Heart right ventricle (tissue), 16 donors: ENCODE results near the gene DPF3. TPM values are rescaled to one million over a fixed set of nuclear protein-coding genes. Genes with fewer than 3 reads are reported as not detected.

ENCODE experiments used
- ATAC-seq, 8 donors: fragments of 200-7000 bp; cut with Tn5 transposase; one replicate each; pipeline ENCODE4 v1.9.1; 2020; ENCODE audit warnings: mild to moderate bottlenecking in 8 of 8, moderate library complexity in 8 of 8, moderate number of reproducible peaks in 1 of 8
- DNase-seq, 2 donors: peaks; one replicate each; pipeline ENCODE4 v3.0.0-alpha.2; 2020
- H3K27ac ChIP-seq, 10 donors: fragments of 200-600 bp; sonication (generic) in 2 of 10; one replicate each; pipeline versions ENCODE4 v1.5.0 to v1.8.0; 2020 to 2022; ENCODE audit warnings: mild to moderate bottlenecking in 3 of 10
- H3K27me3 ChIP-seq, 7 donors: fragments of 200-600 bp; one replicate each; pipeline ENCODE4 v1.8.0; 2021 to 2022; ENCODE audit warnings: mild to moderate bottlenecking in 2 of 7
- H3K36me3 ChIP-seq, 9 donors: fragments of 200-600 bp; sonication (generic) in 1 of 9; one replicate each; pipeline versions ENCODE4 v1.5.0 to v1.8.0; 2020 to 2022; ENCODE audit warnings: mild to moderate bottlenecking in 2 of 9
- H3K4me1 ChIP-seq, 9 donors: fragments of 200-600 bp; sonication (generic) in 1 of 9; one replicate each; pipeline versions ENCODE4 v1.5.0 to v1.8.0; 2020 to 2022; ENCODE audit warnings: mild to moderate bottlenecking in 4 of 9
- H3K4me3 ChIP-seq, 10 donors: fragments of 200-600 bp; sonication (generic) in 2 of 10; one replicate each; pipeline versions ENCODE4 v1.5.0 to v1.8.0; 2020 to 2022; ENCODE audit warnings: mild to moderate bottlenecking in 7 of 10, moderate library complexity in 2 of 10
- H3K9me3 ChIP-seq, 11 donors: fragments of 200-600 bp in 10 of 11; sonication (generic) in 2 of 11; one replicate each; pipeline versions ENCODE4 v1.5.0 to v1.8.0; 2013 to 2022; ENCODE audit warnings: mild to moderate bottlenecking in 2 of 11, control low read depth in 1 of 11, moderate library complexity in 1 of 11
- WGBS, 2 donors: extraction: QIAGEN DNeasy Blood & Tissue Kit; methylation state at CpG; one replicate each; pipeline ENCODE4 v1.1.7; 2013; ENCODE audit warnings: inconsistent platforms in 1 of 2; 5-methylcytosine and 5-hydroxymethylcytosine counted together
- intact Hi-C, 10 donors: fragments of 100-400 bp; cut with DNase I; formaldehyde crosslinking; loops; one replicate each; pipeline versions ENCODE4 v1.11.1 to v1.14.2; 2022
- polyA plus RNA-seq, 2 donors: library from polyadenylated mRNA; stranded (reverse); fragments of 200-250 nt; gene quantifications; one replicate each; pipeline ENCODE4 v1.2.3, GENCODE V29; 2013
- total RNA-seq, 10 donors: library from RNA; stranded (reverse); fragmentation: NEBNext Ultra II Directional in 3 of 10; extraction: Animal tissue kit (Norgen Biotek cat#: 25700) in 3 of 10; gene quantifications; one replicate each; pipeline versions ENCODE4 v1.2.1 to v1.2.4, GENCODE V29; 2021 to 2023
- TF ChIP-seq, protein P1 (sequence below), 9 donors: fragments of 200-600 bp; sonication (generic) in 2 of 9; IDR thresholded peaks; one replicate each; pipeline versions ENCODE4 v1.5.0 to v1.8.0; 2021 to 2022; ENCODE audit warnings: antibody characterized with exemption in 9 of 9, mild to moderate bottlenecking in 5 of 9, moderate library complexity in 1 of 9
- donor health status: Arrhythmogenic right ventricular cardiomyopathy.
- donor health status: ischemic (EF 13 %, LVEDD 7.1; RV severe dilation, severe dysfunction).
- donor health status: healthy with polysubstance abuse.
- donor health status: DM: no; HTN: yes; CAD: no.
- donor health status: DM: no; HTN: no; CAD: no.
- donor health status: ischemic (EF 25% LVEDD 6.9; RV normal size, moderate dysfunction).
- donor health status: ischemic (EF 25% LVEDD 5.7; RV mildly dilated, moderate dysfunction).
- donor health status: healthy.
- donor health status: DM: yes; HTN: yes; CAD: no.
- donor health status: Ischemic cardiomyopathy.
- donor health status: ischemic (EF 35%, LVEDD 5.7; RV mildly dilated, moderate dysfunction).
- donor health status: nonischemic (EF 11% LVEDD 7.7; RV severe dilation, severe dysfunction).
- donor health status: DM: yes; HTN: yes; CAD: no.
- donor health status: PGD.
- donor health status: ischemic (EF 29% LVEDD 5.4; RV normal size, mild dysfunction).
- donor health status: nonischemic (EF 23%, LVEDD 6.1; RV moderate dilation, normal function).

Gene DPF3
- total and polyA plus RNA-seq, 12 donors: 3.8 to 52.3 (median 35.6) TPM

DNA sequence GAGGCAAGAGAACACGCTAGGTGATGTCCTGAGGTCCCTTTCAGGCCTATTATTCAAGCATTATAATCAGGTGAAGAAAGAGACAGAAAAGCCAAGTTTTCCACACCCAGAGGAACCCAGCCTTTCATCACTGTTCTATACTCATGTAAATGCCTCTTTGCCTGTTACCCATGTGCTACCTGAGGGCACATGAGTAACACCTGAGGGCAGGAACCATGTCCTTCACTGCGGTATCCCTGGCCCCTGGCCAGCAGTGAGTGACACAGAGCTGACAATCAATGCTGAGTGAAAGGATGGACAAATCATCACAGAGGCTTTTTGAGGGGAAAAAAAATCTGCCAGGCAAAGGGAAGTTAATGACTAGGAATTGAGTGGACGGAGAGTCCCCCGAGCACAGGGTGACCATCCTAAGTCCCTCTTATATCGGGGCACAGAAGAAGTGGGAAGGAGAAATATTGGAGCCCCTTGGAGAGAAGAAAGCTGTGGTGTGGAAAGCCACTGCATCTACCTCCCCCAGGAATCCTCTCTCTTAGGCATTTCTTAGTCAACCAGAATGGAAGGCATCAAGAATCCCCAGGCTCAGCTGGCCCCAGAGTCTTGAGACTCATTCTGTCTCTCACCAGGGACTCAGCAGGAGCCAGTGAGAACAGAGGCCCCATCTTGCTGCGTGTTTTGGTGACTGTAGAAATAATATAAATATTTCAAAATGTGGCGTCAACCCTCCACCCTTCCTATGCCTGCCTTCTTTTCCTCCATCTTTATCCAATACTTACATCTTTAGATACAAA is 212.9 kb downstream of the DPF3 start:
- ATAC-seq (no peak), DNase-seq (no peak)
- Histone ChIP-seq H3K27me3 (no peaks in the 10 kb centered on the region), H3K27ac (no peak overlapping the region), H3K9me3 (peaks cover 0 to 6% (median 0%) of the 10 kb centered on the region in 11 donors), H3K36me3 (peaks cover 0 to 13% (median 0%) of the 10 kb centered on the region in 9 donors), H3K4me3 (no peak overlapping the region), H3K4me1 (peaks cover 0 to 11% (median 7%) of the 10 kb centered on the region in 9 donors)
- TF ChIP-seq, protein P1, sequence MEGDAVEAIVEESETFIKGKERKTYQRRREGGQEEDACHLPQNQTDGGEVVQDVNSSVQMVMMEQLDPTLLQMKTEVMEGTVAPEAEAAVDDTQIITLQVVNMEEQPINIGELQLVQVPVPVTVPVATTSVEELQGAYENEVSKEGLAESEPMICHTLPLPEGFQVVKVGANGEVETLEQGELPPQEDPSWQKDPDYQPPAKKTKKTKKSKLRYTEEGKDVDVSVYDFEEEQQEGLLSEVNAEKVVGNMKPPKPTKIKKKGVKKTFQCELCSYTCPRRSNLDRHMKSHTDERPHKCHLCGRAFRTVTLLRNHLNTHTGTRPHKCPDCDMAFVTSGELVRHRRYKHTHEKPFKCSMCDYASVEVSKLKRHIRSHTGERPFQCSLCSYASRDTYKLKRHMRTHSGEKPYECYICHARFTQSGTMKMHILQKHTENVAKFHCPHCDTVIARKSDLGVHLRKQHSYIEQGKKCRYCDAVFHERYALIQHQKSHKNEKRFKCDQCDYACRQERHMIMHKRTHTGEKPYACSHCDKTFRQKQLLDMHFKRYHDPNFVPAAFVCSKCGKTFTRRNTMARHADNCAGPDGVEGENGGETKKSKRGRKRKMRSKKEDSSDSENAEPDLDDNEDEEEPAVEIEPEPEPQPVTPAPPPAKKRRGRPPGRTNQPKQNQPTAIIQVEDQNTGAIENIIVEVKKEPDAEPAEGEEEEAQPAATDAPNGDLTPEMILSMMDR (IDR thresholded peaks at IDR 0.05): no peak
- intact Hi-C loops: no loop called here
- 91 to 93% methylated on average over 7 of the region's 7 CpGs for WGBS, 2 donors

DNA sequence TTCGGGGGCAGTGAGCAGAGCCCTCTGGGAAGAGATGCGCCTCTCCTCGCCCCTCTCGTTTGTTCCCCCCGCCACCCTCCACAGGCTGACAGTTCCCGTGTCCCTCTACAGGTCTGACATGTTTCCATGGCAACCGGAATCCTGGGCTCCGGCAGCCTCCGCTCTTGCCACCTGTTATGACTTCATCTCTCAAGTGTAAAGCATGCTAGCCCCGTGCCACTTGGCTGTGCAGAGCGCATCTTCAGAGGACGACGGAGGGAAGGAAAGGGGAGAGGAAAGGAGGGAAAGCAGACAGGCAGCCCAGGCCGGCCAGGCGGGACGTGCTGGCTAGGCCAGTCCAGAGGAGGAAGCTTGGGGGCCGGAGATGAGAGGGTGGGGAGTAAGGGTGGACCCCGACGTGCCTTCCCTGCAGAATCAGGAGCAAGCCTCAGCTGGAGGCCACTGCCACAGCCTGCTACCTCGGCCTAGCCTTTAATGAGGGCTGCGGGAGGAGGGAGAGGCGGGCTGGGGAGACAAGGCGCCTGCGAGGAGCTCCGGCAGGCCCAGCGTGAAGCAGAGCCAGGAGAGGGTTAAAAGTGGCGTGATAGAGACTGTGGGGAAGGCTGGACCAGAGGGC is 214.3 kb downstream of the DPF3 start:
- H3K4me3 ChIP-seq: no peak overlapping the region
- no peak overlapping the region for H3K27ac ChIP-seq
- TF ChIP-seq, protein P1 (IDR thresholded peaks at IDR 0.05): no peak
- H3K27me3 ChIP-seq: no peaks in the 10 kb centered on the region
- peaks cover 0 to 11% (median 7%) of the 10 kb centered on the region in 9 donors for H3K4me1 ChIP-seq
- 59 to 60% methylated on average over 27 of the region's 27 CpGs for WGBS, 2 donors
- peaks cover 0 to under 1% (median 0%) of the 10 kb centered on the region in 11 donors for H3K9me3 ChIP-seq
- intact Hi-C loops: no loop called here
- peaks cover 0 to 13% (median 0%) of the 10 kb centered on the region in 9 donors for H3K36me3 ChIP-seq
- no peak for DNase-seq
- peak in 7 of 8 donors; percentile 6 to 52 (median 23) for ATAC-seq

- peak; percentile 34 to 40 for DNase-seq
Observed at GRCh38 chr14:72679141-72679535, 214.8 kb downstream of the DPF3 start.

GRCh38 chr14:72678356-72678755 is 215.5 kb downstream of the DPF3 start:
- ATAC-seq (no peak), DNase-seq (no peak)
- Histone ChIP-seq H3K36me3 (peaks cover 0 to 19% (median 0%) of the 10 kb centered on the region in 9 donors), H3K9me3 (no peaks in the 10 kb centered on the region), H3K4me1 (peaks cover 0 to 11% (median 7%) of the 10 kb centered on the region in 9 donors), H3K27me3 (no peaks in the 10 kb centered on the region), H3K4me3 (no peak overlapping the region), H3K27ac (no peak overlapping the region)
- intact Hi-C loops: no loop called here
- 95% methylated on average over 5 of the region's 5 CpGs for WGBS, 2 donors
- TF ChIP-seq, protein P1 (IDR thresholded peaks at IDR 0.05): no peak

More at GRCh38 chr14:72679141-72679535, 214.8 kb downstream of the DPF3 start:
- Histone ChIP-seq H3K36me3 (peaks cover 0 to 12% (median 0%) of the 10 kb centered on the region in 9 donors), H3K9me3 (no peaks in the 10 kb centered on the region), H3K27ac (no peak overlapping the region), H3K27me3 (no peaks in the 10 kb centered on the region), H3K4me3 (no peak overlapping the region), H3K4me1 (peaks cover 0 to 11% (median 7%) of the 10 kb centered on the region in 9 donors)
- ATAC-seq: peak; percentile 15 to 81 (median 72)
- TF ChIP-seq, protein P1 (IDR thresholded peaks at IDR 0.05): no peak
- intact Hi-C loops: no loop called here
- WGBS, 2 donors: 18 to 20% methylated on average over 14 of the region's 14 CpGs
